Ovary (tissue), 3 donors: Measurements from ENCODE around the gene PLCB4.

Source experiments
- EP300 ChIP-seq: sonication (generic); formaldehyde crosslinking; IDR thresholded peaks from one replicate; pipeline ENCODE4 v1.6.1; 2017; ENCODE audit warnings: antibody characterized with exemption
- POLR2A ChIP-seq: fragments of 450-650 bp; IDR thresholded peaks from one replicate; pipeline ENCODE4 v1.6.1; 2017; ENCODE audit warnings: antibody characterized with exemption, mild to moderate bottlenecking, moderate library complexity
- TF ChIP-seq, protein P1 (sequence below), 3 donors: fragments of 450-650 bp in 2 of 3; fragments of 200-600 bp in 1 of 3; IDR thresholded peaks; one replicate each; pipeline versions ENCODE4 v1.5.1 to v1.8.0; 2016 to 2022; ENCODE audit warnings: antibody characterized with exemption in 3 of 3, mild to moderate bottlenecking in 1 of 3
- donor health status: DM: no; HTN: no; CAD: no.

DNA sequence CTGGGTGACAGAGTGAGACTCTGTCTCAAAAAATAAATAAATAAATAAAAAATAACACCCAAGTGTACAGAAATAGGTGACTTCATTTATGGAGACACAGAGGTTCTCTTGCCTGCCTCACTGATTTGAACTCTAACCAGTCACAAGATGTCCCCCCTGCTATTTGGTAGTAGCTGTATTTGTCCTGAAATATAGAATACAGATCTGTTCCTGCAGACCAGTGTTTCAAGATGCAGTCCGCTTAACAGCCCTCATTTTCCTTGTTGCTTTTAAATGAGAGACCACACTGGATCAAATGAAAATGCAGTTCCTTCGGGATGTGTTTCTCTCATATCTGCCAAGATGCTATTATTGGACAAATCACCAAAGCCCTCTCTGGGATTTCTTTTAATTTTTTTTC lies 7.6 kb downstream of the PLCB4 start:
- TF ChIP-seq, protein P1, sequence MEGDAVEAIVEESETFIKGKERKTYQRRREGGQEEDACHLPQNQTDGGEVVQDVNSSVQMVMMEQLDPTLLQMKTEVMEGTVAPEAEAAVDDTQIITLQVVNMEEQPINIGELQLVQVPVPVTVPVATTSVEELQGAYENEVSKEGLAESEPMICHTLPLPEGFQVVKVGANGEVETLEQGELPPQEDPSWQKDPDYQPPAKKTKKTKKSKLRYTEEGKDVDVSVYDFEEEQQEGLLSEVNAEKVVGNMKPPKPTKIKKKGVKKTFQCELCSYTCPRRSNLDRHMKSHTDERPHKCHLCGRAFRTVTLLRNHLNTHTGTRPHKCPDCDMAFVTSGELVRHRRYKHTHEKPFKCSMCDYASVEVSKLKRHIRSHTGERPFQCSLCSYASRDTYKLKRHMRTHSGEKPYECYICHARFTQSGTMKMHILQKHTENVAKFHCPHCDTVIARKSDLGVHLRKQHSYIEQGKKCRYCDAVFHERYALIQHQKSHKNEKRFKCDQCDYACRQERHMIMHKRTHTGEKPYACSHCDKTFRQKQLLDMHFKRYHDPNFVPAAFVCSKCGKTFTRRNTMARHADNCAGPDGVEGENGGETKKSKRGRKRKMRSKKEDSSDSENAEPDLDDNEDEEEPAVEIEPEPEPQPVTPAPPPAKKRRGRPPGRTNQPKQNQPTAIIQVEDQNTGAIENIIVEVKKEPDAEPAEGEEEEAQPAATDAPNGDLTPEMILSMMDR (IDR thresholded peaks at IDR 0.05), result no peak
- TF ChIP-seq POLR2A, result no peak
- TF ChIP-seq EP300, result no peak
